DND-41 (cell line): Measurements from ENCODE around the gene SLC24A5.

Experiments used
- ATAC-seq: fragments of 200-7000 bp; cut with Tn5 transposase; 3 replicates; pipeline ENCODE4 v1.9.1; 2021; ENCODE audit warnings: low read depth; ENCODE audit not compliant: insufficient read depth
- DNase-seq: peaks from one replicate; pipeline ENCODE4 v3.0.0-alpha.2; 2020
- H2AFZ ChIP-seq: 2 replicates; pipeline ENCODE4 v1.6.0; 2012; ENCODE audit warnings: low read depth, low read length
- H3K27ac ChIP-seq: 2 replicates; pipeline ENCODE4 v1.5.1; 2012; ENCODE audit warnings: low read length, inconsistent platforms
- H3K27me3 ChIP-seq: fragments of 200-600 bp; sonication (generic); 2 replicates; pipeline ENCODE4 v1.6.0; 2012; ENCODE audit warnings: low read length, mild to moderate bottlenecking, inconsistent platforms; ENCODE audit not compliant: insufficient read depth, poor library complexity
- H3K36me3 ChIP-seq: 2 replicates; pipeline ENCODE4 v1.5.1; 2012; ENCODE audit warnings: low read length, inconsistent platforms; ENCODE audit not compliant: insufficient read depth
- H3K4me1 ChIP-seq: 2 replicates; pipeline ENCODE4 v1.5.1; 2012; ENCODE audit warnings: mild to moderate bottlenecking, low read length; ENCODE audit not compliant: insufficient read depth
- H3K4me2 ChIP-seq: 2 replicates; pipeline ENCODE4 v1.6.0; 2012; ENCODE audit warnings: mild to moderate bottlenecking, moderate library complexity, low read length, inconsistent platforms; ENCODE audit not compliant: insufficient read depth
- H3K4me3 ChIP-seq, 2 experiments: fragments of 200-600 bp in 1 of 2; shearing (Covaris generic) in 1 of 2; 2 replicates each; pipeline ENCODE4 v1.5.1; 2012 to 2016; ENCODE audit warnings: inconsistent platforms in 2 of 2, low read length in 2 of 2, mild to moderate bottlenecking in 2 of 2, low read depth in 1 of 2, moderate library complexity in 1 of 2
- H3K79me2 ChIP-seq: 2 replicates; pipeline ENCODE4 v1.6.0; 2012; ENCODE audit warnings: low read length, inconsistent platforms; ENCODE audit not compliant: insufficient read depth
- H3K9ac ChIP-seq: 2 replicates; pipeline ENCODE4 v1.6.0; 2012; ENCODE audit warnings: low read depth, mild to moderate bottlenecking, inconsistent platforms, low read length, moderate library complexity
- H3K9me3 ChIP-seq: 2 replicates; pipeline ENCODE4 v1.5.1; 2012; ENCODE audit warnings: low read length, moderate library complexity, mild to moderate bottlenecking, inconsistent platforms; ENCODE audit not compliant: insufficient read depth, severe bottlenecking
- H4K20me1 ChIP-seq: 2 replicates; pipeline ENCODE4 v1.6.0; 2012; ENCODE audit warnings: low read length; ENCODE audit not compliant: insufficient read depth
- CTCF ChIP-seq: IDR thresholded peaks from 2 replicates; pipeline ENCODE4 v1.5.1; 2012; ENCODE audit warnings: borderline replicate concordance, low read length, moderate library complexity, mild to moderate bottlenecking; ENCODE audit not compliant: poor library complexity, severe bottlenecking; ENCODE audit errors: extremely low read depth
- EZH2 ChIP-seq: IDR thresholded peaks from 3 replicates; pipeline ENCODE4 v1.6.1; 2012; ENCODE audit warnings: borderline replicate concordance, low read depth, mild to moderate bottlenecking, moderate library complexity, low read length, inconsistent platforms; ENCODE audit not compliant: severe bottlenecking

The SLC24A5 gene

DNA sequence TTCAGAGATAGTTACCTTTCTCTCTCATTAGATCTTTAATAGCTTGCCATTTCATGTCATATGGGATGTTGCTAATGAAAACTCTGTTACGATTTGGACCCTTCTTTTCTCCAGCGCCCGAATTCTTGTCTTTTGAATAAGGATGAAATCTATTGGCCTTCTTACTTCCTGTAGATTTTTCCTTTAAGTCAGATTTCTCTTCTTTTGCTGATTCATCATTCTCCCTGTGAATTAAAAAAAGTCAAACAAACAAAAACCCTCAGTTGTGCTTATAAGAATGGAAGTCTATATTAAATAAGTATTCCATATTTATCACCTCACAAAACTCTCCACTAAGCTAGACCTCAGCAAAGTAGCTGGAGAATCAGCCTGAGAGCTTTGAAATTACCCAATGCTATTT, 47.8 kb downstream of the SLC24A5 start:
- Histone ChIP-seq H3K79me2 (peaks cover 13% of the 10 kb centered on the region), H3K9ac (no peak overlapping the region), H3K27ac (no peak overlapping the region), H2AFZ (no peak overlapping the region), H3K4me1 (no peaks in the 10 kb centered on the region), H4K20me1 (no peaks in the 10 kb centered on the region), H3K27me3 (no peaks in the 10 kb centered on the region), H3K36me3 (no peaks in the 10 kb centered on the region), H3K9me3 (peaks cover 5% of the 10 kb centered on the region), H3K4me2 (no peak overlapping the region), H3K4me3 (no peak overlapping the region)
- DNase-seq (no peak), ATAC-seq (no peak)
- TF ChIP-seq CTCF: no peak
- TF ChIP-seq EZH2: no peak

DNA sequence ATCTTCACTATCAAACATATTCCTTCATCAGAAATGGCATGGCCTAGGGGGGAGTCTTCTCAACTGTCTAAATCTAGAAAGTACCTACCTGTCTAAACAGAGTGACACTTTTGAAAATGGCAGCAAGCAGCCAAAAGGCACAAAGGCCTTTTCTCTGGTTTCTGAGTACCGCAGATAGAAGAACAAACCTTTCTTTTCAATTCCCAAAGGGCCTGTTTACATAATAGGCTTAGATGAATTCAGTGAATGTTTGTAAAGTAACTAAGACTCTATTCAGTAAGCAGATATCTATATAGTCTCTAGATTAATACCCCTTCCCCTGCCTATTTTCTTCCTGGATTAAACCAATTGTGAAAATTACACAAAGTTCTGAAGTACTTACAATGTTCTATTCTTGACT, 50.2 kb downstream of the SLC24A5 start:
- no peak for DNase-seq
- H3K9me3 ChIP-seq: peaks cover 5% of the 10 kb centered on the region

GRCh38 chr15:48175126-48175525, 54.3 kb downstream of the SLC24A5 start:
- no peak overlapping the region for H3K27ac ChIP-seq
- no peak overlapping the region for H3K4me3 ChIP-seq
- no peaks in the 10 kb centered on the region for H4K20me1 ChIP-seq
- peaks cover 9% of the 10 kb centered on the region; the same call in 1 of the 2 replicates for H3K4me1 ChIP-seq
- no peak overlapping the region for H2AFZ ChIP-seq
- DNase-seq (no peak), ATAC-seq (no peak)
- no peaks in the 10 kb centered on the region for H3K27me3 ChIP-seq
- H3K36me3 ChIP-seq: no peaks in the 10 kb centered on the region
- H3K79me2 ChIP-seq: peaks cover 34% of the 10 kb centered on the region
- peaks cover 5% of the 10 kb centered on the region for H3K9me3 ChIP-seq
- H3K4me2 ChIP-seq: no peak overlapping the region
- TF ChIP-seq EZH2: no peak
- no peak for TF ChIP-seq CTCF
- H3K9ac ChIP-seq: no peak overlapping the region

More for the DNA sequence above, 50.2 kb downstream of the SLC24A5 start:
- H3K36me3 ChIP-seq: no peaks in the 10 kb centered on the region
- H3K9ac ChIP-seq: no peak overlapping the region
- H3K4me2 ChIP-seq: no peak overlapping the region
- no peak for TF ChIP-seq EZH2
- TF ChIP-seq CTCF: no peak
- H3K27ac ChIP-seq: no peak overlapping the region
- no peaks in the 10 kb centered on the region for H3K27me3 ChIP-seq
- no peaks in the 10 kb centered on the region for H4K20me1 ChIP-seq
- H3K4me1 ChIP-seq: no peaks in the 10 kb centered on the region
- H2AFZ ChIP-seq: no peak overlapping the region
- H3K79me2 ChIP-seq: peaks cover 24% of the 10 kb centered on the region
- ATAC-seq: no peak
- H3K4me3 ChIP-seq: no peak overlapping the region

GRCh38 chr15:48176112-48176511, 55.3 kb downstream of the SLC24A5 start:
- Histone ChIP-seq H3K4me3 (no peak overlapping the region), H3K27me3 (no peaks in the 10 kb centered on the region), H3K4me1 (peaks cover 9% of the 10 kb centered on the region; the same call in 1 of the 2 replicates), H3K36me3 (no peaks in the 10 kb centered on the region), H2AFZ (no peak overlapping the region), H3K9me3 (peaks cover 5% of the 10 kb centered on the region), H3K9ac (no peak overlapping the region), H3K79me2 (peaks cover 29% of the 10 kb centered on the region), H3K4me2 (no peak overlapping the region), H3K27ac (no peak overlapping the region), H4K20me1 (no peaks in the 10 kb centered on the region)
- ATAC-seq (no peak), DNase-seq (no peak)
- TF ChIP-seq EZH2 (no peak), CTCF (no peak)
